HL-60 (cell line): ENCODE measurements around the gene XRRA1.

Source experiments
- DNase-seq, 2 experiments: peaks; one replicate each; pipeline ENCODE4 v3.0.0-alpha.2; 2010 to 2020; ENCODE audit warnings: low read depth in 1 of 2, low spot score in 1 of 2
- H3K27ac ChIP-seq: fragments of 250-450 bp; sonication (Bioruptor Pico); replicated peaks from 2 replicates; pipeline ENCODE4 v1.5.1; 2020; ENCODE audit warnings: mild to moderate bottlenecking, moderate library complexity
- H3K27me3 ChIP-seq: fragments of 250-450 bp; sonication (Bioruptor Pico); 2 replicates; pipeline ENCODE4 v1.5.1; 2021; ENCODE audit warnings: mild to moderate bottlenecking, moderate library complexity; ENCODE audit not compliant: insufficient read depth, poor library complexity, severe bottlenecking
- H3K4me3 ChIP-seq: replicated peaks from 2 replicates; pipeline ENCODE4 v1.5.1; 2011; ENCODE audit warnings: mild to moderate bottlenecking, control low read depth, low read length; ENCODE audit not compliant: insufficient read depth
- GABPA ChIP-seq: IDR thresholded peaks from 2 replicates; pipeline ENCODE4 v1.6.1; 2012; ENCODE audit warnings: low read depth
- POLR2AphosphoS5 ChIP-seq: IDR thresholded peaks from 2 replicates; pipeline ENCODE4 v1.6.1; 2012; ENCODE audit warnings: low read depth
- SPI1 ChIP-seq: IDR thresholded peaks from 2 replicates; pipeline ENCODE4 v1.6.1; 2012; ENCODE audit warnings: low read depth, mild to moderate bottlenecking, borderline replicate concordance
- TF ChIP-seq, protein P1 (sequence below): IDR thresholded peaks from 2 replicates; pipeline ENCODE4 v1.6.1; 2012; ENCODE audit warnings: low read depth; ENCODE audit not compliant: insufficient replicate concordance
- TF ChIP-seq, protein P2 (sequence below): IDR thresholded peaks from one replicate; pipeline ENCODE4 v1.5.1; 2011; ENCODE audit warnings: low read length, control low read depth, inconsistent platforms; ENCODE audit not compliant: insufficient read depth

Gene XRRA1

DNA sequence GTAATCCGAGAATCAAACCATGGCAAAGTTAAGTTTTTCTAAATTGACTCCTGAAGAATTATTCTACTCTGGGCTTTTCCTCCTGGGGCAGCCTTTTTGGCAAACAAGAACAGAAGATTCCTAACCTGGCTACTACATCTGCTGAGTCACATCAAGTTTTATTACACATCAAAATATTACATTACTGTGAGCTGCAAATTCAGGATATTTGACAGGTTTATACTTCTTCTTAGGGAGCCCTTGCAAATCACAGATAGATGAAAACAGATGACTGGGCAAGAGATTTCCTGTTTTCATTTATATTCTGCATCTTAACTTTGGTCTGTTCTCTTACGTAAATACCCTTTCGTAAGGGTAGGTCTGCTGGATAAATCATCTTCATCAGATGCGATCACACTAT lies 23.6 kb downstream of the XRRA1 start:
- H3K27me3 ChIP-seq: no peaks in the 10 kb centered on the region
- no peak overlapping the region for H3K27ac ChIP-seq
- H3K4me3 ChIP-seq: no peak overlapping the region
- TF ChIP-seq GABPA (no peak), SPI1 (no peak)
- DNase-seq: no peak

DNA sequence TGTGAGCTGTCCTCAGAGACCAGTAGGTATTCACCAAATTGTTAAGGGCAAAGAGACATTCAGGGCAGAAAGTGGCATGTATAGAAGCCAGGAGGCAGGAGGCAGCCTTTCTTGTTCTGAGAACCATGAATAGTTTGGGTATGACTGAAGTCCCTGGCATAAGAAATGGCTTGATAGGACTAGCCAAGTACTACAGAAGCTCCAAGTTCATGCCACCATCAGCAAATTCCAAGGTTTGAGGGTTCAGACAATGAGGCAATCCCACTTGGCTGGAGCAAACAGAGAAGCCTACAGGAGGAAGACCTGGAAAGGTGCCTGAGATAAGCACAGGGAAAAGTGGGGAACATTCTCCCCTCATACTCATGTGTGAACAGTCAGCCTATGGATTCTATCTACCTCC lies 25.8 kb downstream of the XRRA1 start:
- TF ChIP-seq SPI1 (no peak), POLR2AphosphoS5 (no peak)
- TF ChIP-seq, protein P1, sequence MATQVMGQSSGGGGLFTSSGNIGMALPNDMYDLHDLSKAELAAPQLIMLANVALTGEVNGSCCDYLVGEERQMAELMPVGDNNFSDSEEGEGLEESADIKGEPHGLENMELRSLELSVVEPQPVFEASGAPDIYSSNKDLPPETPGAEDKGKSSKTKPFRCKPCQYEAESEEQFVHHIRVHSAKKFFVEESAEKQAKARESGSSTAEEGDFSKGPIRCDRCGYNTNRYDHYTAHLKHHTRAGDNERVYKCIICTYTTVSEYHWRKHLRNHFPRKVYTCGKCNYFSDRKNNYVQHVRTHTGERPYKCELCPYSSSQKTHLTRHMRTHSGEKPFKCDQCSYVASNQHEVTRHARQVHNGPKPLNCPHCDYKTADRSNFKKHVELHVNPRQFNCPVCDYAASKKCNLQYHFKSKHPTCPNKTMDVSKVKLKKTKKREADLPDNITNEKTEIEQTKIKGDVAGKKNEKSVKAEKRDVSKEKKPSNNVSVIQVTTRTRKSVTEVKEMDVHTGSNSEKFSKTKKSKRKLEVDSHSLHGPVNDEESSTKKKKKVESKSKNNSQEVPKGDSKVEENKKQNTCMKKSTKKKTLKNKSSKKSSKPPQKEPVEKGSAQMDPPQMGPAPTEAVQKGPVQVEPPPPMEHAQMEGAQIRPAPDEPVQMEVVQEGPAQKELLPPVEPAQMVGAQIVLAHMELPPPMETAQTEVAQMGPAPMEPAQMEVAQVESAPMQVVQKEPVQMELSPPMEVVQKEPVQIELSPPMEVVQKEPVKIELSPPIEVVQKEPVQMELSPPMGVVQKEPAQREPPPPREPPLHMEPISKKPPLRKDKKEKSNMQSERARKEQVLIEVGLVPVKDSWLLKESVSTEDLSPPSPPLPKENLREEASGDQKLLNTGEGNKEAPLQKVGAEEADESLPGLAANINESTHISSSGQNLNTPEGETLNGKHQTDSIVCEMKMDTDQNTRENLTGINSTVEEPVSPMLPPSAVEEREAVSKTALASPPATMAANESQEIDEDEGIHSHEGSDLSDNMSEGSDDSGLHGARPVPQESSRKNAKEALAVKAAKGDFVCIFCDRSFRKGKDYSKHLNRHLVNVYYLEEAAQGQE: no peak
- TF ChIP-seq, protein P2, sequence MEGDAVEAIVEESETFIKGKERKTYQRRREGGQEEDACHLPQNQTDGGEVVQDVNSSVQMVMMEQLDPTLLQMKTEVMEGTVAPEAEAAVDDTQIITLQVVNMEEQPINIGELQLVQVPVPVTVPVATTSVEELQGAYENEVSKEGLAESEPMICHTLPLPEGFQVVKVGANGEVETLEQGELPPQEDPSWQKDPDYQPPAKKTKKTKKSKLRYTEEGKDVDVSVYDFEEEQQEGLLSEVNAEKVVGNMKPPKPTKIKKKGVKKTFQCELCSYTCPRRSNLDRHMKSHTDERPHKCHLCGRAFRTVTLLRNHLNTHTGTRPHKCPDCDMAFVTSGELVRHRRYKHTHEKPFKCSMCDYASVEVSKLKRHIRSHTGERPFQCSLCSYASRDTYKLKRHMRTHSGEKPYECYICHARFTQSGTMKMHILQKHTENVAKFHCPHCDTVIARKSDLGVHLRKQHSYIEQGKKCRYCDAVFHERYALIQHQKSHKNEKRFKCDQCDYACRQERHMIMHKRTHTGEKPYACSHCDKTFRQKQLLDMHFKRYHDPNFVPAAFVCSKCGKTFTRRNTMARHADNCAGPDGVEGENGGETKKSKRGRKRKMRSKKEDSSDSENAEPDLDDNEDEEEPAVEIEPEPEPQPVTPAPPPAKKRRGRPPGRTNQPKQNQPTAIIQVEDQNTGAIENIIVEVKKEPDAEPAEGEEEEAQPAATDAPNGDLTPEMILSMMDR: no peak
- H3K4me3 ChIP-seq: no peak overlapping the region
- H3K27me3 ChIP-seq: no peaks in the 10 kb centered on the region
- H3K27ac ChIP-seq: no peak overlapping the region
- DNase-seq: no peak

DNA sequence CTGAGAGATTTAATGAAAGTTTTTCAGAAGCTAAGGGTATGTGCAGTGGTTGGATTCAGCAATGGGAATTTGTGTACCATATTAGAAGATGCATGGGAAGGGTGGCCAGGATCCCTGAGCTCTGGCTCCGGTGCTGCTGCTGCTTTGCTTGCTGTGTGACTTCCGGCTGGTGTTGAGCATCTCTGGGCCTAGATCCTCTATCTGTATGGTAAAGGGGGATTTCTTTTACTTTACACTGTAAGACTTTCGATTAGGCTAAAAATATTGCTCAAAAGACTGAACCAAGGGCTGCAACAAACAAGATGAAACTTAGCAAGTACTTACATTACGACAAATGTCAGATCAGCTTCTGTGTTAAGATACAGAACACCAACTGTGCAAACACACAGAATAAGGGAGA lies 39.1 kb downstream of the XRRA1 start:
- H3K27me3 ChIP-seq: no peaks in the 10 kb centered on the region
- no peak for DNase-seq
- no peak overlapping the region for H3K27ac ChIP-seq
- TF ChIP-seq POLR2AphosphoS5: no peak
- TF ChIP-seq, protein P2: no peak
- no peak overlapping the region for H3K4me3 ChIP-seq

DNA sequence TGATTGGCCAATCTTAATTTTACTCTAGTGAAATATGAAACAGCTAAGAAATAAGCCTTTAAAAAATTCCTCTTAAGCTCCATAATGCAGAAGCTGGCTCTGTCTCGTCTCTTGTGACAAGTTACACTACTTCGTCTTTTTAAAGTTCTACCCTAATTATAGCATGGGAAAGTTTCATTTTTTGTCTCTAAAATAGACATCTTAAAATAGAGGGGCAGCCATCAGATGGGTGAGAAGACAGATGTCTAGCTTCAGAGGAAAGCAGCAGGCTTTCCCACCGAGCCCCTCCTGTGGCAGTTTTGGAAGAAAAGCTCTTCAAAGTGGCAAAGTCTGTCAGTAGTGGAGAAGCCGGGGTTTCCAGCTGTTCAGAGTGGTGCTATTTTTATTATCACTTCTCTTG lies 39.5 kb downstream of the XRRA1 start:
- no peak for DNase-seq
- H3K27me3 ChIP-seq: no peaks in the 10 kb centered on the region
- no peak overlapping the region for H3K4me3 ChIP-seq
- no peak overlapping the region for H3K27ac ChIP-seq
- no peak for TF ChIP-seq GABPA
- TF ChIP-seq, protein P2: no peak
- TF ChIP-seq, protein P1: no peak
- TF ChIP-seq SPI1: no peak
- TF ChIP-seq POLR2AphosphoS5: no peak
